ENCODE results near the gene TMEM170A. TPM values are rescaled to one million over a fixed set of nuclear protein-coding genes. Genes with fewer than 3 reads are reported as not detected.

The TMEM170A gene
- total RNA-seq, 1 experiment from 2014 or later: 34.5 TPM

DNA sequence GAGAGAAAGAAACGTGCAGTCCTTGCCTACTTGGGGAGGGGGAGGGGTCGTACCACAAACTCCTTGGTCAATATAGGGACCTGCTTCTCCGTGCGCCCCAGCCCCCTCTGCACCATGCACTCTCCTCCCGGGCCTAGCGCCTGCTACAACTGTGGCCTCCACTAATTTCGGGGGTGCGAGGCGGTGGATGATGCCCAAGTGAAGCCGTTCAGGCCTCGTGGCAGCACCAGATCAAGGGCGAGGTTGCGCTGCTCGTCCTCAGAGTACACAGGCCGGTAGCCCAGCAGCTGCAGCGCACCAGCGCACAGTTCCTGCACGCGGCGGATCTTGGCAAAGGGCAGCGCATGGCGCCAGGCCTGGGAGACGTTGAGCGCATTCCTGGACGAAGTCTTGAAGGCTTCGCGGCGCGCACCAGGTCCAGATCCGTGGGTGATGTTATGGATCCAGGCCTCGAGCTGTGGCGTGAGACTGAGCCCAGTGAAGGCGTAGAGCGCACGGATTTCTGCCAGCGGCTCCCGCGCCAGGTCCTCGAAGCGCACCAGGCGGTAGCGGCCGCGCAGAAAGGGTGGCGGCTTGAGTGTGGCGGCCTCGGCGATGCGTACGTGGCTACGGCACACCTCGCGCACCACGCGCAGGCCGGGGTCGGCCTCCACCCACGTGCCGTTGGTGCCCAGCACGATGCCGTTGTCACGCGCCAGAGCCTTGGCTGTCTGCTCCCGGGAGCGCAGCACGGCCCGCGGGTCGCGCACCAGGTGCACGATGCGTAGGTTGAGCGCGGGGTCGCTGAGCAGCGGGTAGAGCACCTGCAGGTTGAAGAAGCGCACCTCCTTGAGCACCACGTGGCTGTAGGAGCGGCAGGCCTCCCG lies 14.2 kb upstream of the TMEM170A start:
- no peak for DNase-seq (ENCODE audit: low read depth, low spot score)
- no peak overlapping the region for H3K9ac ChIP-seq (ENCODE audit: low read length)
- H3K4me2 ChIP-seq (ENCODE audit: low read length): no peak overlapping the region
- CTCF ChIA-PET: no interaction called here
- intact Hi-C loops (cut with micrococcal nuclease): no loop called here
- no peak overlapping the region for H3K27ac ChIP-seq (ENCODE audit: low read depth, low read length)
- no peak for ATAC-seq
- peaks cover 16 to 41% of the 10 kb centered on the region in 2 experiments for H3K4me1 ChIP-seq (ENCODE audit: control insufficient read depth in 1 of 2, insufficient read depth in 2 of 2, low read length in 2 of 2)
- TF ChIP-seq EGR1 (IDR thresholded peaks at IDR 0.05; ENCODE audit: low read depth) (no peak), FOSL1 (IDR thresholded peaks at IDR 0.05; ENCODE audit: low read depth) (no peak), YY1 (IDR thresholded peaks at IDR 0.05; ENCODE audit: extremely low read depth, insufficient replicate concordance, low read depth, low read length) (no peak), SRF (IDR thresholded peaks at IDR 0.05; ENCODE audit: low read depth) (no peak), POLR2A (IDR thresholded peaks at IDR 0.05; ENCODE audit: borderline replicate concordance, extremely low read depth, insufficient read depth, insufficient read length) (no peak), JUND (IDR thresholded peaks at IDR 0.05) (no peak)
- TF ChIP-seq, protein P1, sequence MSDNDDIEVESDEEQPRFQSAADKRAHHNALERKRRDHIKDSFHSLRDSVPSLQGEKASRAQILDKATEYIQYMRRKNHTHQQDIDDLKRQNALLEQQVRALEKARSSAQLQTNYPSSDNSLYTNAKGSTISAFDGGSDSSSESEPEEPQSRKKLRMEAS (IDR thresholded peaks at IDR 0.05): no peak
- H2AFZ ChIP-seq (ENCODE audit: low read depth, low read length, poor library complexity, severe bottlenecking): no peak overlapping the region
- POLR2A ChIA-PET: no interaction called here
- H3K4me3 ChIP-seq (replicated peaks in 1 of 2; ENCODE audit: low read depth in 1 of 2, low read length in 2 of 2): no peak overlapping the region
- H3K27me3 ChIP-seq (ENCODE audit: insufficient read depth, low read length): no peaks in the 10 kb centered on the region
- H4K20me1 ChIP-seq (ENCODE audit: insufficient read depth): no peaks in the 10 kb centered on the region
- RAD21 ChIA-PET (ENCODE audit: low non-redundant PET in 1 of 2, low total read pairs in 2 of 2, uncharacterized antibody in 2 of 2, unreplicated experiment in 2 of 2): no interaction called here
- no peaks in the 10 kb centered on the region for H3K79me2 ChIP-seq (ENCODE audit: insufficient read depth, low read length)
- BruUV-seq (replicated peaks): no TSS peak
- no peaks in the 10 kb centered on the region for H3K36me3 ChIP-seq (ENCODE audit: control insufficient read depth in 1 of 2, insufficient read depth in 2 of 2, low read length in 2 of 2)
- H3K9me2 ChIP-seq (ENCODE audit: insufficient read depth): no peaks in the 10 kb centered on the region
- H3K9me3 ChIP-seq (ENCODE audit: control insufficient read depth in 1 of 2, insufficient read depth in 1 of 2, low read depth in 1 of 2, low read length in 2 of 2): no peaks in the 10 kb centered on the region

DNA sequence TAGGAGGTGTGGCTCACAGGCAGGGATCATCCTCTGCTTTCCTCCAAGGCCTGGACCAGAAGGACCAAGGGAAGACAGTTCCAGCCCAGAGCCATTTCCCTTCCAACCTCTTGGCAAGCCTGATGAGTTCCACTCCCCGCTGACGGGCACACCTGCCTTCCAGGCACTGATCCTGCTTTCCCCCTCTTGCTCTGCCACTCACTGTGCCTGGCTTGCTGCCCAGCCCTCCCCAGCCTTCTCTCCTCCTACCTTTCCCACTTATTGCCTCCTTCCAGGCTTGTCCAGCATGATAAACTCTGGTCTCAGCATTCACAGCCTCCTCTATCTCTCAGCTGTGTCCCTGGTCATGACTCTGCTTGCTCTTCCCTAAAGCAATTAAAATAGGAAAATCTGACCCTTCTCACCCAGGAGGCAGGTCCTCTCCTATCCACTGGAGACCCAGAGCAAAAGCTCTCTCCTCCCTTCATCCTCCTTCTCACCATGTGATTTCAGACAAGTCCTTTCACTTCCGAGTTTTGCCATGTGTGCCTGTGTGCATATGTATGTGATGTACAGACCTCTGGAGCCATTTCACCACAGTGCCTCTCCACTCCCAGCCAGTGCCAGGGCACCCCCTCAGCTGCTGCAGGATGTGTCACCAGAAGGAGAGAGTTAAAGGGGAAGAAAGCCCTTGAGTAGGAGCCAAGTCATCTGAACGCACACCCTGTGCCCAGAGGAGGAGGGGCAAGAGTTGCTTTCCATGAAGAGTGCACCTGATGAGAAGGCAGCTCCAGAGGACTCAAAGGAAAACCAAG lies 13.4 kb upstream of the TMEM170A start:
- intact Hi-C loops (cut with micrococcal nuclease): no loop called here
- ChIA-PET RAD21 (ENCODE audit: low non-redundant PET in 1 of 2, low total read pairs in 2 of 2, uncharacterized antibody in 2 of 2, unreplicated experiment in 2 of 2) (no interaction called here), POLR2A (no interaction called here), CTCF (interaction anchor here (1.0 kb wide), 1 partner anchor 73 kb away, joined by 3 read pairs; no protein-coding TSS in a partner anchor)
- no peak for DNase-seq (ENCODE audit: low read depth, low spot score)
- no peaks in the 10 kb centered on the region for H3K9me2 ChIP-seq (ENCODE audit: insufficient read depth)
- peaks cover 9 to 33% of the 10 kb centered on the region in 2 experiments for H3K4me1 ChIP-seq (ENCODE audit: control insufficient read depth in 1 of 2, insufficient read depth in 2 of 2, low read length in 2 of 2)
- H3K36me3 ChIP-seq (ENCODE audit: control insufficient read depth in 1 of 2, insufficient read depth in 2 of 2, low read length in 2 of 2): no peaks in the 10 kb centered on the region
- BruUV-seq (replicated peaks): no TSS peak
- H3K9me3 ChIP-seq (ENCODE audit: control insufficient read depth in 1 of 2, insufficient read depth in 1 of 2, low read depth in 1 of 2, low read length in 2 of 2): no peaks in the 10 kb centered on the region
- no peak overlapping the region for H3K4me3 ChIP-seq (replicated peaks in 1 of 2; ENCODE audit: low read depth in 1 of 2, low read length in 2 of 2)
- no peak overlapping the region for H3K27ac ChIP-seq (ENCODE audit: low read depth, low read length)
- H2AFZ ChIP-seq (ENCODE audit: low read depth, low read length, poor library complexity, severe bottlenecking): no peak overlapping the region
- H4K20me1 ChIP-seq (ENCODE audit: insufficient read depth): no peaks in the 10 kb centered on the region
- ATAC-seq: no peak
- H3K9ac ChIP-seq (ENCODE audit: low read length): no peak overlapping the region
- H3K4me2 ChIP-seq (ENCODE audit: low read length): no peak overlapping the region
- H3K79me2 ChIP-seq (ENCODE audit: insufficient read depth, low read length): no peaks in the 10 kb centered on the region
- H3K27me3 ChIP-seq (ENCODE audit: insufficient read depth, low read length): no peaks in the 10 kb centered on the region
- no peak for TF ChIP-seq EGR1 (IDR thresholded peaks at IDR 0.05; ENCODE audit: low read depth)
- no peak for TF ChIP-seq RAD21 (IDR thresholded peaks at IDR 0.05; ENCODE audit: low read depth)
- no peak for TF ChIP-seq CEBPB (IDR thresholded peaks at IDR 0.05; ENCODE audit: low read depth)
- TF ChIP-seq ZNF274 (IDR thresholded peaks at IDR 0.05; ENCODE audit: low read depth, low read length): no peak
- no peak for TF ChIP-seq POLR2A (IDR thresholded peaks at IDR 0.05; ENCODE audit: borderline replicate concordance, extremely low read depth, insufficient read depth, insufficient read length)

All from HCT116 (cell line).